ENCODE results near the gene TP53BP2. TPM values are rescaled to one million over a fixed set of nuclear protein-coding genes. Genes with fewer than 3 reads are reported as not detected.
"Not testable (repeated sequence)": the region's sequence is repeated elsewhere in the genome, so short reads cannot be mapped to it uniquely, and the experiment has no call there.

Gene TP53BP2
- total RNA-seq, 1 donor from 2014 or later: 31.9 TPM

DNA sequence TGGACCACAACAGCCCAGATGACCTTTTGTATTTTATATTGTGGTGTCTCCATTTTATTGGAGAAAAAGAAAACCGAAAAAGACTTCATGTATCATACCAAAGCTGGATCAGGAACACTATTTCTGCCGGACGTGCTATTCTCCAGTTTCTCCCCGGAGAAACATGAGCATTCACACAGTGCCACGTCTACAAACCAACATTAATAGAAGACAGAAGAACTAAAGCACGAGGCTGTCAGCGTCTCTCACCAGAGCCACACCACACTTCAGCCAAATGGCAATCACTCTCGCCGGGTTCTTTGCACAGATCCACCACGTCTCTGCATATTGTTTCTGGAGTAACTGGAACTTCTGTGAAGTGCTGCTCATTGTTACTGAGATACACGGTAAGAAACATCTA lies 24.8 kb downstream of the TP53BP2 start:
- TF ChIP-seq POLR2A (IDR thresholded peaks at IDR 0.05) (no peak), POLR2AphosphoS5 (IDR thresholded peaks at IDR 0.05; ENCODE audit: insufficient read depth in 1 of 2, low read depth in 1 of 2) (no peak)
- TF ChIP-seq, protein P1, sequence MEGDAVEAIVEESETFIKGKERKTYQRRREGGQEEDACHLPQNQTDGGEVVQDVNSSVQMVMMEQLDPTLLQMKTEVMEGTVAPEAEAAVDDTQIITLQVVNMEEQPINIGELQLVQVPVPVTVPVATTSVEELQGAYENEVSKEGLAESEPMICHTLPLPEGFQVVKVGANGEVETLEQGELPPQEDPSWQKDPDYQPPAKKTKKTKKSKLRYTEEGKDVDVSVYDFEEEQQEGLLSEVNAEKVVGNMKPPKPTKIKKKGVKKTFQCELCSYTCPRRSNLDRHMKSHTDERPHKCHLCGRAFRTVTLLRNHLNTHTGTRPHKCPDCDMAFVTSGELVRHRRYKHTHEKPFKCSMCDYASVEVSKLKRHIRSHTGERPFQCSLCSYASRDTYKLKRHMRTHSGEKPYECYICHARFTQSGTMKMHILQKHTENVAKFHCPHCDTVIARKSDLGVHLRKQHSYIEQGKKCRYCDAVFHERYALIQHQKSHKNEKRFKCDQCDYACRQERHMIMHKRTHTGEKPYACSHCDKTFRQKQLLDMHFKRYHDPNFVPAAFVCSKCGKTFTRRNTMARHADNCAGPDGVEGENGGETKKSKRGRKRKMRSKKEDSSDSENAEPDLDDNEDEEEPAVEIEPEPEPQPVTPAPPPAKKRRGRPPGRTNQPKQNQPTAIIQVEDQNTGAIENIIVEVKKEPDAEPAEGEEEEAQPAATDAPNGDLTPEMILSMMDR (IDR thresholded peaks at IDR 0.05): no peak
- peaks cover 0 to 5% of the 10 kb centered on the region in 2 donors for H3K36me3 ChIP-seq

DNA sequence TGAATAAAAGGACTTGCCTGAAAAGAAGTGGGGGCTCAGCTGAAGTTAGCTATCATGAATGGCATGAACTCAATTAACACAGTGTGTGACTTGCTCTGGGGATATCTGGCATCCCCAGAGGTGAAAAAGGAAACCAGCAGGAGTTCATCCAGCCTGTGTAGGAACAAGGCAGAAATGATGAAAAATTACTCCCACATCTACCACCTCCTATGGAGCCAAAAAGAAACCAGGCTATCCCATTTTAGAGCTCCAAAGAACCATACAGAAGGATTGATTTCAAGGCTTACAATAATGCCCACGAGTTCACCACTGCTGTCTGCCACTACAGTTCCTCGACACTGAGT lies 25.3 kb downstream of the TP53BP2 start:
- H3K4me1 ChIP-seq: peaks cover 16% of the 10 kb centered on the region
- H3K27me3 ChIP-seq: no peaks in the 10 kb centered on the region
- intact Hi-C loops (cut with DNase I): no loop called here
- no peak overlapping the region for H3K4me3 ChIP-seq
- no peaks in the 10 kb centered on the region for H3K9me3 ChIP-seq
- no peak for TF ChIP-seq POLR2AphosphoS5 (IDR thresholded peaks at IDR 0.05; ENCODE audit: insufficient read depth in 1 of 2, low read depth in 1 of 2)
- TF ChIP-seq POLR2A (IDR thresholded peaks at IDR 0.05): no peak
- H3K27ac ChIP-seq: no peak overlapping the region
- no peak for DNase-seq (ENCODE audit: extremely low spot score in 2 of 2)
- peaks cover 0 to 5% of the 10 kb centered on the region in 2 donors for H3K36me3 ChIP-seq

More for the DNA sequence above, 24.8 kb downstream of the TP53BP2 start:
- intact Hi-C loops (cut with DNase I): no loop called here
- Histone ChIP-seq H3K9me3 (no peaks in the 10 kb centered on the region), H3K4me3 (no peak overlapping the region), H3K27me3 (no peaks in the 10 kb centered on the region), H3K4me1 (peaks cover 21% of the 10 kb centered on the region), H3K27ac (no peak overlapping the region)
- DNase-seq (ENCODE audit: extremely low spot score in 2 of 2): no peak

DNA sequence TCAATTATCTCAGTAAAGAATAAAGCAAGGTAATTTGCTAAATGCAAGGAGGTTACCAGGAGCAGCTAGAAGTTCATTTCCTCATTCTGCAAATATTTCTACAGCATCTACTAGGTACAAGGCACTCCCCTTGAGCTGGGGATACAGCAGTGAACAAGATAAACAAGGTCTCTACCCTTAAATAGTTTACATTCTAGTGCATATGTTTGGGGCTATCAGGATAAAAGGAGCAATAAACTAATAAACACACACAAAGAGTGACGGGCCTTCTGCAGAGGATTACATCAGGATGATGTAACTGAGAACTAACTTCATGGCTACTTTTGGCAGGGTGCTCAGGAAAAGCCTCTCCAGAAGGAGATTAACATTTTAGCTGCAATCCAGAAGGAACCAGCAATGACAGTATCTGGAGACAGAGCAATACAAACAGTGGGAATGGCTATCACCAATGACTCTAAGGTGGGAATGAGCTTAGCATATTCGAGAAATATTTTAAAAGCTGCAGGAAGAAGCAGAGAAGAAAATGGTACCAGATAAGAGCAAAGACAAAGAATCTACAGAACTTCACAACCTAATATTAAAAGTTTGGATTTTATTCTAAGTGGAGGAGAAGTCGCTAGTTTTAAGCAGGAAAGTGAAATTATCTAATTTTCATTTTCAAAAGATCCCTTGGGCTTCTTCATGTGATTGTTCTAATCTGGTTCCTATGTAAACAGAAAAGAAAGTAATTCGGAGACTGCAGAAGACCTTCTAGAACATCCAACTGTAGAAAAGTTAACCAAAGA lies 25.8 kb downstream of the TP53BP2 start:
- Histone ChIP-seq H3K9me3 (no peaks in the 10 kb centered on the region), H3K4me3 (no peak overlapping the region), H3K36me3 (peaks cover 0 to 5% of the 10 kb centered on the region in 2 donors), H3K4me1 (peaks cover 11% of the 10 kb centered on the region), H3K27ac (no peak overlapping the region), H3K27me3 (no peaks in the 10 kb centered on the region)
- DNase-seq (ENCODE audit: extremely low spot score in 2 of 2): no peak
- TF ChIP-seq, protein P1 (IDR thresholded peaks at IDR 0.05): no peak
- TF ChIP-seq POLR2A (IDR thresholded peaks at IDR 0.05) (no peak), POLR2AphosphoS5 (IDR thresholded peaks at IDR 0.05; ENCODE audit: insufficient read depth in 1 of 2, low read depth in 1 of 2) (no peak)
- intact Hi-C loops (cut with DNase I): no loop called here

DNA sequence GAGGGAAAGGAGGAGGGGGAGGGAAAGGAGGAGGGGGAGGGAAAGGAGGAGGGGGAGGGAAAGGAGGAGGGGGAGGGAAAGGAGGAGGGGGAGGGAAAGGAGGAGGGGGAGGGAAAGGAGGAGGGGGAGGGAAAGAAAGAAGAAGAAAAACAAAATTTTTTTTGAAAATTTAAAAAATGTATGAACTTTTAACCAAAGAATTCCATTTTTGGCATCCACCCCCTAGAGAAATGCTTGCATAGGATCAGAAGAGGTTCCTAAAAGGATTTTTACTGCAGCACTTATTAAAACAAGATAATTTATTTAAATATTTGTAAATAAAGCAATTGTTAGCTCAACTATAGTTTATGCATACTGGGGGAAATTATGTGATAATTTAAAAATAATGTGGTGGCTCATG lies 28.5 kb downstream of the TP53BP2 start:
- H3K4me1 ChIP-seq; DNase-seq (ENCODE audit: extremely low spot score in 2 of 2); H3K4me3 ChIP-seq; H3K27ac ChIP-seq; H3K9me3 ChIP-seq; H3K27me3 ChIP-seq; intact Hi-C loops (cut with DNase I): not testable (repeated sequence)
- peaks cover 0 to 22% of the 10 kb centered on the region in 2 donors for H3K36me3 ChIP-seq

DNA sequence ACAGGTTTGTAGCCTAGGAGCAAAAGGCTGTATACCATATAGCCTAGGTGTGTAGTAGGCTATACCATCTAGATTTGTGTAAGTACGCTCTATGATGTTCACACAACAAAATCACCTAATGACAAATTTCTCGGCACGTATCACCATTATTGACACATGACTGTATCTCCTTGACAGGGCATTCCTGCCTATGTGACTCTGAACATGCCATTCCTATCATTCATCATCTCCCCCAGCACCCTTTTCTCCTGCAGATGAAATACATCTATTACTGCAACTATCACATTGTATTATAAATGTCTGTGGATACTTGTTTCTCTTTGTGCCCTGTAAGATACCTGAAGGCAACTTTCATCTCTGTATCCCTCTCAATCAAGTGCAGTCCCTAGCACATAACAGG lies 29.9 kb downstream of the TP53BP2 start:
- peaks cover 0 to 25% of the 10 kb centered on the region in 2 donors for H3K36me3 ChIP-seq
- DNase-seq (ENCODE audit: extremely low spot score in 2 of 2): no peak
- TF ChIP-seq, protein P1 (IDR thresholded peaks at IDR 0.05): no peak
- TF ChIP-seq POLR2A (IDR thresholded peaks at IDR 0.05) (no peak), POLR2AphosphoS5 (IDR thresholded peaks at IDR 0.05; ENCODE audit: insufficient read depth in 1 of 2, low read depth in 1 of 2) (no peak)
- H3K9me3 ChIP-seq: no peaks in the 10 kb centered on the region
- intact Hi-C loops (cut with DNase I): no loop called here
- H3K4me1 ChIP-seq: peaks cover 8% of the 10 kb centered on the region
- H3K4me3 ChIP-seq: no peak overlapping the region
- H3K27ac ChIP-seq: no peak overlapping the region
- H3K27me3 ChIP-seq: no peaks in the 10 kb centered on the region
